Esophagus squamous epithelium (tissue), 5 donors: ENCODE results near the gene MRPL40. TPM values are rescaled to one million over a fixed set of nuclear protein-coding genes. Genes with fewer than 3 reads are reported as not detected.
"Not testable (repeated sequence)": the region's sequence is repeated elsewhere in the genome, so short reads cannot be mapped to it uniquely, and the experiment has no call there.

Experiments used
- DNase-seq: peaks from one replicate; lab custom pipeline; 2025; lab: John Stamatoyannopoulos, UW
- H3K27ac ChIP-seq, 4 donors: fragments of 200-600 bp; sonication (generic); one replicate each; pipeline ENCODE4 v1.5.1; 2016 to 2019; ENCODE audit warnings: mild to moderate bottlenecking in 1 of 4
- H3K27me3 ChIP-seq, 4 donors: fragments of 200-600 bp; sonication (generic); 1 replicate in 3 of 4; 2 replicates in 1 of 4; pipeline versions ENCODE4 v1.5.1 to v1.6.0; 2017 to 2021; ENCODE audit warnings: antibody characterized with exemption in 1 of 4
- H3K36me3 ChIP-seq, 3 donors: fragments of 200-600 bp; sonication (generic); one replicate each; pipeline ENCODE4 v1.5.1; 2016 to 2019
- H3K4me1 ChIP-seq, 3 donors: fragments of 200-600 bp; sonication (generic); one replicate each; pipeline ENCODE4 v1.5.1; 2017 to 2019
- H3K4me3 ChIP-seq, 4 donors: fragments of 200-600 bp; sonication (generic); 1 replicate in 3 of 4; 2 replicates in 1 of 4; pipeline ENCODE4 v1.5.1; 2016 to 2019; ENCODE audit warnings: mild to moderate bottlenecking in 2 of 4, moderate library complexity in 1 of 4
- H3K9me3 ChIP-seq, 3 donors: fragments of 200-600 bp; sonication (generic); one replicate each; pipeline ENCODE4 v1.5.1; 2016 to 2019
- POLR2A ChIP-seq, 4 donors: fragments of 450-650 bp; IDR thresholded peaks; one replicate each; pipeline ENCODE4 v1.6.1; 2017; ENCODE audit warnings: antibody characterized with exemption in 4 of 4, mild to moderate bottlenecking in 4 of 4, moderate library complexity in 3 of 4
- WGBS, 2 donors: methylation state at CpG; one replicate each; pipeline ENCODE4 v1.1.5; 2018; 5-methylcytosine and 5-hydroxymethylcytosine counted together
- intact Hi-C: fragments of 100-400 bp; cut with DNase I; formaldehyde crosslinking; loops from one replicate; pipeline ENCODE4 v1.15.0; 2022
- total RNA-seq, 4 donors: library from RNA; depleted of rRNA; stranded (reverse); fragments of >200 nt; gene quantifications; one replicate each; pipeline ENCODE4 v1.1.0, GENCODE V29; 2016
- TF ChIP-seq, protein P1 (sequence below), 6 experiments: fragments of 450-650 bp in 4 of 6; fragments of 200-600 bp in 2 of 6; sonication (generic) in 2 of 6; IDR thresholded peaks; one replicate each; pipeline ENCODE4 v1.5.1; 2016 to 2019; ENCODE audit warnings: antibody characterized with exemption in 6 of 6, mild to moderate bottlenecking in 4 of 6, moderate library complexity in 4 of 6
- donor health status: DM: yes; HTN: yes; CAD: no.

Gene MRPL40
- total RNA-seq, 4 donors from 2014 or later, result 14.6 to 25.7 (median 17.5) TPM

DNA sequence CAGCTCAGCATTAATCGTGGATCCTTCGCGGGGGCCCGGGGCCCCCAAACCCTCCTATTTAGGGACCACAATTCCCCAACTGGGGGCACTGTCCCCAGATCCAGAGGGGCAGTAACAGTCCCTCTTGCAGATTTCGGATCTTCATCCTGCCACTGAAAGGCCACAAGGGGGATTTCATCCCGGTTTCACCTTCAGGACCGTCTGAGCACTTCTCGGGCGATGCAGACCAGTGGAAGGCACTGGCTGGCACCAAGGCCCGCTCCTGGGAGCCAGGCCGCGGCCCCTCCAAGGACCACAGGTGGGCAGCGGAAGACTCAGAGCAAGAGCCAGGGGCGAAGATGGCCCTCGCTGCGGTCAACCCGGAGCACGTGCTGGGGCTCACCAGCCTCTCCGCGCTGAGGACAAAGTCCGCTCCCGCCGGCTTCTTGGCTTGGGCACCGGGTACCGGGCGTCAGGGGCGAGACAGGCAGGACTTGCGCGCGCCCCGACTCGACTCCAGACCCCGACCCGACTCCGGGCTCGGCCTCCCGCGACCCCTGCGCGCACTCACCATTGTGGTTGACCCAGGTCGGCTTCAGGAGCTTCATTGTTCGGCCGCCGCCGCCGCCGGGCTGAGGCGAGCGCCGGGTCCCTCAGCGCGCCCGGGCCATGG, 1.3 kb upstream of the MRPL40 start:
- H3K36me3 ChIP-seq, result peaks cover 0 to 24% (median 1%) of the 10 kb centered on the region in 3 donors
- TF ChIP-seq, protein P1, sequence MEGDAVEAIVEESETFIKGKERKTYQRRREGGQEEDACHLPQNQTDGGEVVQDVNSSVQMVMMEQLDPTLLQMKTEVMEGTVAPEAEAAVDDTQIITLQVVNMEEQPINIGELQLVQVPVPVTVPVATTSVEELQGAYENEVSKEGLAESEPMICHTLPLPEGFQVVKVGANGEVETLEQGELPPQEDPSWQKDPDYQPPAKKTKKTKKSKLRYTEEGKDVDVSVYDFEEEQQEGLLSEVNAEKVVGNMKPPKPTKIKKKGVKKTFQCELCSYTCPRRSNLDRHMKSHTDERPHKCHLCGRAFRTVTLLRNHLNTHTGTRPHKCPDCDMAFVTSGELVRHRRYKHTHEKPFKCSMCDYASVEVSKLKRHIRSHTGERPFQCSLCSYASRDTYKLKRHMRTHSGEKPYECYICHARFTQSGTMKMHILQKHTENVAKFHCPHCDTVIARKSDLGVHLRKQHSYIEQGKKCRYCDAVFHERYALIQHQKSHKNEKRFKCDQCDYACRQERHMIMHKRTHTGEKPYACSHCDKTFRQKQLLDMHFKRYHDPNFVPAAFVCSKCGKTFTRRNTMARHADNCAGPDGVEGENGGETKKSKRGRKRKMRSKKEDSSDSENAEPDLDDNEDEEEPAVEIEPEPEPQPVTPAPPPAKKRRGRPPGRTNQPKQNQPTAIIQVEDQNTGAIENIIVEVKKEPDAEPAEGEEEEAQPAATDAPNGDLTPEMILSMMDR (IDR thresholded peaks at IDR 0.05), result peak in 1 of 6 experiments; percentile 10
- no peak for TF ChIP-seq POLR2A (IDR thresholded peaks at IDR 0.05)
- H3K27me3 ChIP-seq, result no peaks in the 10 kb centered on the region
- no peak for DNase-seq
- 0% methylated on average over 3 of the region's 53 CpGs; no CpG with 5 or more reads in 1 of the 2 donors for WGBS, 2 donors
- H3K4me3 ChIP-seq, result peak overlapping the region; percentile 66 to 90 (median 84)
- peaks cover 4 to 49% (median 19%) of the 10 kb centered on the region in 3 donors for H3K4me1 ChIP-seq
- H3K27ac ChIP-seq, result peak overlapping the region; percentile 83 to 99 (median 98)
- intact Hi-C loops, result no loop called here
- H3K9me3 ChIP-seq, result no peaks in the 10 kb centered on the region

DNA sequence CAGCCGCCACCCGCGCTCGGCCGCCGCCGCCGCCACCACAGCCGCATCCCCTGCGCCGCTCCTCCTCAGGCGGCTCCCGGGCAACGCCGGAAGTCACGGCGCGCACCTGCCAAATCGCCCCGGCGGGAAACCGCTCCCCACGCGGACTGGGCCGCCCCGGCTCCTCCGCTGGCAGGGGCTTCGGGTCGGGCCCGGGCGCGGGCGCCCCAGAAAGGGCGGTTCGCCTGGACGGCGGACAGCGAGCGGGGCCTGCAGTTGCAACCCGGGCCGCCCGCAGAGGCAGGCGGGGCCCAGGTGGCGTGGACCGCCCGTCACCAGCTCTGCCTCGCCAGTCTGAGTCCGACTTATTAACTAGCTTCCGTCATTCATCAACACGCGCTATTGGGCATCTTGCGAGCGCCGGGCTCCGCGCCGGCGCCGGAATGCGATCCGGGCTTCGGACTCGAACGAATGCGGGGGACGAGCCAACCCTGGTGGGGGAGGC, 654 bp upstream of the MRPL40 start, which contains the start of gene HIRA:
HIRA (minus strand) TSS at position 85 of the 484 bp plus-strand sequence. CDS start 257 bp downstream, outside the sequence.
- Histone ChIP-seq H3K27me3 (no peaks in the 10 kb centered on the region), H3K27ac (peak within 1 kb of the TSS; percentile 96 to 99 (median 98)), H3K9me3 (no peaks in the 10 kb centered on the region), H3K4me1 (peaks cover 4 to 49% (median 19%) of the 10 kb centered on the region in 3 donors), H3K36me3 (peaks cover 0 to 30% (median 4%) of the 10 kb centered on the region in 3 donors), H3K4me3 (peak within 1 kb of the TSS; percentile 66 to 90 (median 84))
- no CpG with 5 or more reads among the region's 66 CpGs for WGBS, 2 donors
- DNase-seq, result no peak
- intact Hi-C loops, result no loop called here
- TF ChIP-seq POLR2A (IDR thresholded peaks at IDR 0.05), result peak in 1 of 4 donors; percentile 2
- TF ChIP-seq, protein P1 (IDR thresholded peaks at IDR 0.05), result no peak

DNA sequence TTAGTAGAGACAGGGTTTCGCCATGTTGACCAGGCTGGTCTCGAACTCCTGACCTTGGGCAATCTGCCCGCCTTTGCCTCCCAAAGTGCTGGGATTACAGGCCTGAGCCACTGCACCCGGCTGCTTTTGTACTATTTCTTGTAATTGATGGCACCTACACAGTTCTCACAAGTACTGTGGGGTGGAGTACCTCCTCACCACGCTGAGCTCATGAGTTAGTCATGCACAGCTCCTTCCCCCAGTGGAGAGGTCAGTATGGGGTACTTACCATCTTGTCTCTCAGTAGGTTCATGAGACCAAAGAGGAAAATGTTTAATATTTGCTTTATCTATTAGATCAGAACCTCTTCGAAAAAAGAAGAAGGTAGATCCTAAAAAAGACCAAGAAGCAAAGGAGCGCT, 2.1 kb downstream of the MRPL40 start:
- Histone ChIP-seq H3K36me3 (peaks cover 0 to 50% (median 4%) of the 10 kb centered on the region in 3 donors), H3K9me3 (no peaks in the 10 kb centered on the region), H3K27ac (no peak overlapping the region), H3K4me3 (no peak overlapping the region), H3K4me1 (peaks cover 4 to 46% (median 23%) of the 10 kb centered on the region in 3 donors), H3K27me3 (no peaks in the 10 kb centered on the region)
- TF ChIP-seq, protein P1 (IDR thresholded peaks at IDR 0.05), result no peak
- TF ChIP-seq POLR2A (IDR thresholded peaks at IDR 0.05), result no peak
- no peak for DNase-seq
- intact Hi-C loops, result no loop called here
- WGBS, 2 donors, result 88% methylated on average over 6 to 7 of the region's 7 CpGs

DNA sequence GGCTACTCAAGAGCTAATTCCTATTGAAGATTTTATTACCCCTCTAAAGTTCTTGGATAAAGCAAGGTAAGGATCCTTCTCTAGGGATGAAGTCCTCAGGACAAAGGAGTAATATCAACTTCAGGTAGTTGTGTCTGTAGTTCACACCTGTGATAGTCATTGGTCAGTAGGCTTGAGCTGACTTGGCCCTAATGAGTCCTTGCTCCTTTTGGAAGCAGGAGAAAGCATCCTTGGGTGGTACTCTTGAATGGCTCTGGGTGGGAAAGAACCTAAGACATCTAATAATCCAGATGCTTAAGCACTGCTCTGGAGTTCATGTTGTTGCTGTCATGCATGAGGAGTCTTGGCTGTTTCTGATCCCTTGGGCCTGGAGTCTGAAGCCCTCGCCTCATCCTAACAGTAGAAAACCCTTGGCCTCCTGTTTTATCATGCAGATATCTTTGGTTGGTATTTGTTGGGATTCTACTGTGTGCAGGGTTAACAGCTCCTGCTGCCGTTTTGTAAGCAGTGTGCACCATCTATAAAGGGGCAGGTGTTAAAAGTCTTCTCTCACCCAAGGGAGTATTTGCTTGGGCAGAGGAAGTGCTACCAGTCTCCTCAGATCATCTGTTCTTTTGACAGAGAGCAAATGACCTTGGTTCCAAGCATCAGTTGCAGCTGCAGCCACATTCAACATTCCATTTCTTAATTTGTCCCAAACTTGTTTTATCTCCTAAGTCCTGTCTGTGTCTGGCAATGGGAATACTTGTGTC, 2.7 kb downstream of the MRPL40 start:
- H3K27ac ChIP-seq, result no peak overlapping the region
- no peaks in the 10 kb centered on the region for H3K9me3 ChIP-seq
- H3K4me1 ChIP-seq, result peaks cover 3 to 40% (median 19%) of the 10 kb centered on the region in 3 donors
- TF ChIP-seq, protein P1 (IDR thresholded peaks at IDR 0.05), result no peak
- TF ChIP-seq POLR2A (IDR thresholded peaks at IDR 0.05), result no peak
- H3K4me3 ChIP-seq, result no peak overlapping the region
- intact Hi-C loops, result no loop called here
- H3K36me3 ChIP-seq, result peaks cover 0 to 50% (median 4%) of the 10 kb centered on the region in 3 donors
- WGBS, 2 donors, result 70 to 94% methylated on average over 2 of the region's 2 CpGs
- no peaks in the 10 kb centered on the region for H3K27me3 ChIP-seq
- no peak for DNase-seq

DNA sequence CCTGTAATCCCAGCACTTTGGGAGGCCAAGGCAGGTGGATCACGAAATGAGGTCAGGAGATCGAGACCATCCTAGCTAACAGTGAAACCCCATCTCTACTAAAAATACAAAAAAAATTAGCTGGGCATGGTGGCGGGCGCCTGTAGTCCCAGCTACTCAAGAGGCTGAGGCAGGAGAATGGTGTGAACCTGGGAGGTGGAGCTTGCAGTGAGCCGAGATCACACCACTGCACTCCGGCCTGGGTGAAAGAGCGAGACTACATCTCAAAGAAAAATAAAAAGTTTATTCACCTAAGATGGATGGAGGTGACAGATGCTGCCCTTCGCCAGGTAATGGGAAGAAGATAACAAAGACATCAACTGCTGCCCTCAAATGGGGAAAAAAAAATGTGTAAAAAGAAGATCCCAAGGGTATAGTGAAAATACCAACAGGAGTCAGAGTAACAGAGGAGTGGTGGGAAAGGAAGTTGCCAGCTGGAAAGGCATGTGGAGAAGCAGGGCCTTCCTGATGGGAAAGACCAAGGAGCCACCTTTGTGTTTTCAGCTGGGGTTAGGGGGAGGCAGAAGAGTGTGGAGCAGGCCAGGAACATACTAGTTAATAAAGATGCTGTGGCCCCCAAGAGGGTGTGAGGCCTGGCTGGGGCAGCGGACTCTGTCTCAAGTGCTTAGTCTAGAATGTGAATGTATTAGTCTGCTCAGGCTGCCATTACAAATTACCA, 4.3 kb downstream of the MRPL40 start:
- H3K4me3 ChIP-seq, DNase-seq, intact Hi-C loops, H3K27ac ChIP-seq, H3K9me3 ChIP-seq, H3K27me3 ChIP-seq: not testable (repeated sequence)
- Histone ChIP-seq H3K4me1 (peaks cover 0 to 30% (median 9%) of the 10 kb centered on the region in 3 donors), H3K36me3 (peaks cover 0 to 65% (median 4%) of the 10 kb centered on the region in 3 donors)
- WGBS, 2 donors, result 88 to 89% methylated on average over 8 to 9 of the region's 9 CpGs
